Gastroesophageal sphincter (tissue), 4 donors: ENCODE results near the gene ELOVL5. TPM values are rescaled to one million over a fixed set of nuclear protein-coding genes. Genes with fewer than 3 reads are reported as not detected.
"Not testable (repeated sequence)": the region's sequence is repeated elsewhere in the genome, so short reads cannot be mapped to it uniquely, and the experiment has no call there.

Experiments used
- ATAC-seq: fragments of 150-250 bp; one replicate; pipeline ENCODE4 v1.9.1; 2016; ENCODE audit warnings: mild to moderate bottlenecking, moderate library complexity
- H3K27ac ChIP-seq, 4 donors: fragments of 200-600 bp; sonication (generic) in 3 of 4; 1 replicate in 3 of 4; 2 replicates in 1 of 4; pipeline ENCODE4 v1.5.1; 2016 to 2019
- H3K27me3 ChIP-seq: fragments of 200-600 bp; sonication (generic); one replicate; pipeline ENCODE4 v1.5.1; 2019
- H3K36me3 ChIP-seq, 2 donors: fragments of 200-600 bp; sonication (generic); one replicate each; pipeline ENCODE4 v1.5.1; 2019; ENCODE audit warnings: control low read depth in 1 of 2
- H3K4me1 ChIP-seq, 3 donors: fragments of 200-600 bp; sonication (generic); 1 replicate in 2 of 3; 2 replicates in 1 of 3; pipeline ENCODE4 v1.5.1; 2016 to 2019; ENCODE audit warnings: control low read depth in 2 of 3
- H3K4me3 ChIP-seq, 2 donors: fragments of 200-600 bp; sonication (generic); one replicate each; pipeline ENCODE4 v1.5.1; 2019; ENCODE audit warnings: mild to moderate bottlenecking in 1 of 2, moderate library complexity in 1 of 2
- H3K9me3 ChIP-seq, 3 donors: fragments of 200-600 bp; sonication (generic); one replicate each; pipeline ENCODE4 v1.5.1; 2017 to 2019; ENCODE audit warnings: control low read depth in 2 of 3
- EP300 ChIP-seq: sonication (generic); formaldehyde crosslinking; IDR thresholded peaks from one replicate; pipeline ENCODE4 v1.6.1; 2017; ENCODE audit warnings: antibody characterized with exemption, mild to moderate bottlenecking
- POLR2A ChIP-seq, 2 donors: fragments of 450-650 bp; IDR thresholded peaks; one replicate each; pipeline ENCODE4 v1.6.1; 2017; ENCODE audit warnings: antibody characterized with exemption in 2 of 2, mild to moderate bottlenecking in 2 of 2, moderate library complexity in 1 of 2
- POLR2AphosphoS5 ChIP-seq: sonication (generic); formaldehyde crosslinking; IDR thresholded peaks from one replicate; pipeline ENCODE4 v1.6.1; 2017; ENCODE audit warnings: antibody characterized with exemption
- WGBS, 2 donors: methylation state at CpG; one replicate each; pipeline ENCODE4 v1.1.5; 2018; ENCODE audit warnings: low coverage in 1 of 2; 5-methylcytosine and 5-hydroxymethylcytosine counted together
- total RNA-seq, 4 donors: library from RNA; depleted of rRNA; stranded (reverse); fragments of >200 nt; gene quantifications; one replicate each; pipeline ENCODE4 v1.1.0, GENCODE V29; 2016
- TF ChIP-seq, protein P1 (sequence below), 4 experiments: fragments of 200-600 bp in 2 of 4; fragments of 450-650 bp in 2 of 4; sonication (generic) in 1 of 4; IDR thresholded peaks; one replicate each; pipeline ENCODE4 v1.5.1; 2017 to 2019; ENCODE audit warnings: antibody characterized with exemption in 4 of 4, mild to moderate bottlenecking in 2 of 4, moderate library complexity in 2 of 4

The ELOVL5 gene
- total RNA-seq, 4 donors from 2014 or later = 51.5 to 94.6 (median 64.6) TPM

DNA sequence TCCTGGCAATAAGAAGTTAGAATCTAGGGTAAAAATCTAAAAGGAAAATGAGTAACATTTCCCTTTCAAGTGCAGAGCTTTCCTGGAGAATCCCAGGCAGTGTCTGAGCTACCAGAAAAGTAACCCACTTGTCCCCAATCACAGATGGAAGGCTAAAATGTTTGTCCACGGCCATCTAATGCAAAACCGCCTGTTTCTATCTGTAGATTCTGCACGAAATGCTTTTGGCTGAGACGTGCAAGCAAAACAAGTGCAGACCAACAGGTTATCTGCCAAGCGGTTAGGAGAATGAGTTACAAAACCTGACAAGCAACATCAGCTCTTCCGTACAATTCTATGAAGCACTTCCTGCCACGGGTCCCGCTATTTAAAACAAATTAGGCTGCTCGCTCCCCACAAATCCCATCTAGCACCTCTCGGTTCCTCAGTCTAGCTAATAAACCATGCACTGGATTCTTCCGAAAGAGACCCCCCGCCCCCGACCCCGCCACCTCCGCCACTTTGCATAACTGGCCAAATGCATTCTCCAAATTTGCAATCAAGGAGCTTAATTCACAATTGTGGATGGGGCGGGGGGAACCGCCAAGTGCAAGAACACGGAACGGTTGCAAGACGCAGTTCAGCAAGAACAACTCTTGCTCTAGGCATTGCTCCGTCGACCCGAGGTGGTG lies 1.4 kb downstream of the ELOVL5 start:
- no peaks in the 10 kb centered on the region for H3K27me3 ChIP-seq
- no peak for ATAC-seq
- no peak for TF ChIP-seq POLR2A (IDR thresholded peaks at IDR 0.05)
- no peak for TF ChIP-seq POLR2AphosphoS5
- TF ChIP-seq EP300 = no peak
- TF ChIP-seq, protein P1, sequence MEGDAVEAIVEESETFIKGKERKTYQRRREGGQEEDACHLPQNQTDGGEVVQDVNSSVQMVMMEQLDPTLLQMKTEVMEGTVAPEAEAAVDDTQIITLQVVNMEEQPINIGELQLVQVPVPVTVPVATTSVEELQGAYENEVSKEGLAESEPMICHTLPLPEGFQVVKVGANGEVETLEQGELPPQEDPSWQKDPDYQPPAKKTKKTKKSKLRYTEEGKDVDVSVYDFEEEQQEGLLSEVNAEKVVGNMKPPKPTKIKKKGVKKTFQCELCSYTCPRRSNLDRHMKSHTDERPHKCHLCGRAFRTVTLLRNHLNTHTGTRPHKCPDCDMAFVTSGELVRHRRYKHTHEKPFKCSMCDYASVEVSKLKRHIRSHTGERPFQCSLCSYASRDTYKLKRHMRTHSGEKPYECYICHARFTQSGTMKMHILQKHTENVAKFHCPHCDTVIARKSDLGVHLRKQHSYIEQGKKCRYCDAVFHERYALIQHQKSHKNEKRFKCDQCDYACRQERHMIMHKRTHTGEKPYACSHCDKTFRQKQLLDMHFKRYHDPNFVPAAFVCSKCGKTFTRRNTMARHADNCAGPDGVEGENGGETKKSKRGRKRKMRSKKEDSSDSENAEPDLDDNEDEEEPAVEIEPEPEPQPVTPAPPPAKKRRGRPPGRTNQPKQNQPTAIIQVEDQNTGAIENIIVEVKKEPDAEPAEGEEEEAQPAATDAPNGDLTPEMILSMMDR (IDR thresholded peaks at IDR 0.05) = no peak
- no peaks in the 10 kb centered on the region for H3K9me3 ChIP-seq
- H3K4me3 ChIP-seq = peak overlapping the region; percentile 65 to 67
- H3K27ac ChIP-seq = peak overlapping the region; percentile 88 to 100 (median 94)
- WGBS, 2 donors = 1% methylated on average over 13 to 14 of the region's 23 CpGs
- peaks cover 0 to 54% (median 0%) of the 10 kb centered on the region in 3 donors for H3K4me1 ChIP-seq
- H3K36me3 ChIP-seq = no peaks in the 10 kb centered on the region

DNA sequence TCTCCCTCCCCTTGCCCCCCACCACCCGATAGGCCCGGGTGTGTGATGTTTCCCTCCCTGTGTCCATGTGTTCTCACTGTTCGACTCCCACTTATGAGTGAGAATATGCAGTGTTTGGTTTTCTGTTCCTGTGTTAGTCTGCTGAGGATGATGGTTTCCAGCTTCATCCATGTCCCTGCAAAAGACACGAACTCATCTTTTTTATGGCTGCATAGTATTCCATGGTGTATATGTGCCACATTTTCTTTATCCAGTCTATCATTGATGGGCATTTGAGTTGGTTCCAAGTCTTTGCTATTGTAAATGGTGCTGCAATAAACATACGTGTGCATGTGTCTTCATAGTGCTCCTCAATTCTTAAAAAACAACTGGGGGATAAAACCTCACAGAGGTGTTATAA lies 2.7 kb downstream of the ELOVL5 start:
- H3K27ac ChIP-seq, ATAC-seq, H3K9me3 ChIP-seq, H3K27me3 ChIP-seq, H3K4me3 ChIP-seq, H3K36me3 ChIP-seq: not testable (repeated sequence)
- H3K4me1 ChIP-seq = peaks cover 0 to 67% (median 0%) of the 10 kb centered on the region in 3 donors
- WGBS, 2 donors = 77 to 100% methylated on average over 2 to 5 of the region's 5 CpGs

DNA sequence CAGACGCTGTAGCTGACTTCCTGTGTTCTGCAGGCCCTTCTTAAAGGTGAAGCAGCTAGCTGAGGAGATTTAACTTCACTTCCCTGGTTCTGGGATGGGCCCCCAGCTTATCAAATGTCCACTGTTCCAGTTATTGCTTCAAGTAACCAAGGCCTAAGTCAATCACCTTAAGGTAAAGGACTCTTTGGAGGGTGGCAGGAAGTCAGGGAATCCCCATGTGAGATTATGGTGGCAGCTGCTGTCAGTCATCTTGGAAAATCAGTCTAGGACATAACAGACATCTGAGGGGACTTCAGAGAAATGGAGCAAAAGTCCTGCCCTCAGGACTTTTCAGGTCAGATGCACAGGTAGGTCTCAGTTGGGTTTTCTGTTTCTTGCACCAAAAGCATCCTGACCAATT lies 3.8 kb downstream of the ELOVL5 start:
- H3K4me3 ChIP-seq = no peak overlapping the region
- no peak for ATAC-seq
- TF ChIP-seq POLR2A (IDR thresholded peaks at IDR 0.05) = no peak
- no peak for TF ChIP-seq EP300
- TF ChIP-seq POLR2AphosphoS5 = no peak
- WGBS, 2 donors = 50 to 64% methylated on average over 1 of the region's 1 CpG
- H3K9me3 ChIP-seq = no peaks in the 10 kb centered on the region
- H3K4me1 ChIP-seq = peaks cover 0 to 77% (median 0%) of the 10 kb centered on the region in 3 donors
- H3K27ac ChIP-seq = no peak overlapping the region
- no peaks in the 10 kb centered on the region for H3K27me3 ChIP-seq
- no peaks in the 10 kb centered on the region for H3K36me3 ChIP-seq

DNA sequence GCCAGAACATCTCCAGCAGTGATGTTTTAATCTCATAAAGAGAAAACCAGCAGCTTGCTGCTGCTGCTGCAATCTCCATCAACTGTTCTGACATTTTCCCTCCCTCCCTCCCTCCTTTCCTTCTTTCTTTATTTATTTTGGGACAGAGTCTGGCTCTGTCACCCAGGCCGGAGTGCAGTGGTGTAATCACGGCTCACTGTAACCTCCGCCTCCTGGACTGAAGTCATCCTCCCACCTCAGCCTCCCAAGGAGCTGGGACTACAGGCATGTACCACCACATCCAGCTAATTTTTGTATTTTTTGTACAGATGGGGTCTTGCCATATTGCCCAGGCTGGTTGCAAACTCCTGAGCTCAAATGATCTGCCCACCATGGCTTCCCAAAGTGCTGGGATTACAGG lies 5.7 kb downstream of the ELOVL5 start:
- no peaks in the 10 kb centered on the region for H3K27me3 ChIP-seq
- H3K4me3 ChIP-seq = no peak overlapping the region
- TF ChIP-seq, protein P1 (IDR thresholded peaks at IDR 0.05) = no peak
- 57% methylated on average over 3 of the region's 3 CpGs; no CpG with 5 or more reads in 1 of the 2 donors for WGBS, 2 donors
- no peaks in the 10 kb centered on the region for H3K36me3 ChIP-seq
- ATAC-seq = no peak
- peaks cover 0 to 83% (median 0%) of the 10 kb centered on the region in 3 donors for H3K4me1 ChIP-seq
- H3K9me3 ChIP-seq = no peaks in the 10 kb centered on the region
- no peak overlapping the region for H3K27ac ChIP-seq

DNA sequence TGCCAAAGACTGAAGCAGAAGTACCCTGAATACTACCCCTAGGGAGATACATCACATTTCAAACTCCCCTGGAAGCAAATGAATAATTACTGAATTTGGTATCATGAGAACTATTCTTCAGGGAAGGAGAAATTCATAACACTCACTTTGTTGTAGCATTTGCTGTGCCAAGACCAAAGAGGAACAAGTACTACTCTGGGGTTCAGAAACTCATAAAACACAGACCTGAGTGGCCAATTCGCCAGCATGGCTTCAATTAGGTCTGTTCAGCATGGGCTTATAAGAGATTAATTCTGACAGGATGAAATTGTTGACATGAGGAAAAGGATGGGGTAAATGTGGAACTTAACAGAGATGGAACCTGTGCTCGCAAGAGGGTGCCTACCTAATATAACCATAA lies 6.5 kb downstream of the ELOVL5 start:
- Histone ChIP-seq H3K4me1 (peaks cover 0 to 88% (median 0%) of the 10 kb centered on the region in 3 donors), H3K36me3 (no peaks in the 10 kb centered on the region), H3K27ac (no peak overlapping the region), H3K27me3 (no peaks in the 10 kb centered on the region), H3K4me3 (no peak overlapping the region), H3K9me3 (no peaks in the 10 kb centered on the region)
- TF ChIP-seq POLR2AphosphoS5 (no peak), POLR2A (IDR thresholded peaks at IDR 0.05) (no peak), EP300 (no peak)
- TF ChIP-seq, protein P1 (IDR thresholded peaks at IDR 0.05) = no peak
- ATAC-seq = no peak
- WGBS, 2 donors = 94% methylated on average over 2 of the region's 2 CpGs

DNA sequence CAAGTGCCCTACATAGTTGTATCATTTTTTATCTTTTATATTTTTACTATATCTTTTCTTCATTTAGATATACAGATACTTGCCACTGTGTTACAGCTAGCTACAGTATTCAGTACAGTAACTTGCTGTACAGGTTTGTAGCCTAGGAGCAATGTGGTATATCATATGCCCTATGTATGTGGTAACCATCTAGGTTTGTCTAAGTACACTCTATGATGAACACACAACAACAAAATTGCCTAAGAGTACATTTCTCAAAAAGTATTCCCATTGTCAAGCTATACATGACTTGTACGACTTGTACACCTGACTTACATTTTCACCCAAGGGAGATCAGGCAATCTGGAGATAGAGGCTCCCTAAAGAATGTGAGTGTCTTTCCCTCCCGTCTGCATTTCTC lies 8.2 kb downstream of the ELOVL5 start:
- WGBS, 2 donors = 95 to 100% methylated on average over 1 to 2 of the region's 2 CpGs
- no peaks in the 10 kb centered on the region for H3K9me3 ChIP-seq
- H3K4me1 ChIP-seq = peaks cover 0 to 87% (median 0%) of the 10 kb centered on the region in 3 donors
- no peak for TF ChIP-seq EP300
- no peak for TF ChIP-seq POLR2AphosphoS5
- TF ChIP-seq, protein P1 (IDR thresholded peaks at IDR 0.05) = no peak
- TF ChIP-seq POLR2A (IDR thresholded peaks at IDR 0.05) = no peak
- no peak for ATAC-seq
- no peak overlapping the region for H3K4me3 ChIP-seq
- H3K36me3 ChIP-seq = no peaks in the 10 kb centered on the region
- no peaks in the 10 kb centered on the region for H3K27me3 ChIP-seq
- no peak overlapping the region for H3K27ac ChIP-seq
